Stomach smooth muscle (tissue), 2 donors: Measurements from ENCODE around the gene EFNB2.
A peak's percentile ranks its signal among the peaks of the same experiment; 100 is the strongest.

Experiments
- H3K27ac ChIP-seq: one replicate; pipeline ENCODE4 v1.7.0; 2013; ENCODE audit warnings: mild to moderate bottlenecking, low read length, inconsistent platforms
- H3K27me3 ChIP-seq, 2 donors: one replicate each; pipeline ENCODE4 v1.7.0; 2013; ENCODE audit warnings: low read length in 2 of 2; ENCODE audit not compliant: insufficient read depth in 2 of 2, control insufficient read depth in 1 of 2
- H3K36me3 ChIP-seq, 2 donors: one replicate each; pipeline ENCODE4 v1.7.0; 2013; ENCODE audit warnings: low read length in 2 of 2; ENCODE audit not compliant: control insufficient read depth in 2 of 2, insufficient read depth in 2 of 2
- H3K4me1 ChIP-seq: one replicate; pipeline ENCODE4 v1.7.0; 2013; ENCODE audit warnings: low read length; ENCODE audit not compliant: control insufficient read depth, insufficient read depth
- H3K4me3 ChIP-seq, 2 donors: one replicate each; pipeline ENCODE4 v1.7.0; 2013; ENCODE audit warnings: low read length in 2 of 2
- H3K9ac ChIP-seq, 2 donors: one replicate each; pipeline ENCODE4 v1.7.0; 2013; ENCODE audit warnings: low read length in 2 of 2, mild to moderate bottlenecking in 1 of 2
- H3K9me3 ChIP-seq, 2 donors: one replicate each; pipeline ENCODE4 v1.7.0; 2013; ENCODE audit warnings: low read length in 2 of 2; ENCODE audit not compliant: control insufficient read depth in 2 of 2
- donor health status: healthy.
- donor health status: Pancreatic carcinoma.

EFNB2 gene

DNA sequence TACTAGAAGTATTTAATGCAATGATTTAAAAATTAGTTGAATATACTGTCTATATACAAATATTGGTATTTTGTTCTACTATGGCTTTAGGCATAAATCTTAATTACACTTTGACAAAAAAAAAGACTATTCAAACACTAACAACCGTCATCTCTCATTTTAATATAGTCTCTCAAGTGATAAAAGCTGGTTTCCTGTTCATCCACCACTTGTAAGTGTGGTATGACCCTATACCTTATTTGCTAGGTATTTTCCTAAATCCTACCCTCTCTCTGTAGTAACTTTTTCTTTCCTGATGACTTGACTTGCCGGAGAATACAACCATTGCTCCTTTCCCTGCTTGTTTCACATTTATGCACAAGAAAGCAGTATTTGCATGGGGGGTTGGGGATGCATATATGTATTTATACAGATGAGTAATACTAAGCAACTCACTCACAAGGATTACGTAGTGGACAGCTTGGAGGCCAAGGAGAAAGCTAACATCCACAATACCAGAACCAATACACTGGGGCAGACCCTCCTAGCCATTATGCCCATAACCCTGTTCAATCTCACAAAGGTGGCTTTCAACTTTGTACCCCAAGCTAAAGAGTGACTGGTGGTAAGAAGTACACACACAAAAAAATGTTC is 12.7 kb upstream of the EFNB2 start:
- Histone ChIP-seq H3K4me3 (no peak overlapping the region), H3K9me3 (no peaks in the 10 kb centered on the region), H3K27ac (no peak overlapping the region), H3K36me3 (no peaks in the 10 kb centered on the region), H3K4me1 (no peaks in the 10 kb centered on the region), H3K27me3 (no peaks in the 10 kb centered on the region), H3K9ac (no peak overlapping the region)

DNA sequence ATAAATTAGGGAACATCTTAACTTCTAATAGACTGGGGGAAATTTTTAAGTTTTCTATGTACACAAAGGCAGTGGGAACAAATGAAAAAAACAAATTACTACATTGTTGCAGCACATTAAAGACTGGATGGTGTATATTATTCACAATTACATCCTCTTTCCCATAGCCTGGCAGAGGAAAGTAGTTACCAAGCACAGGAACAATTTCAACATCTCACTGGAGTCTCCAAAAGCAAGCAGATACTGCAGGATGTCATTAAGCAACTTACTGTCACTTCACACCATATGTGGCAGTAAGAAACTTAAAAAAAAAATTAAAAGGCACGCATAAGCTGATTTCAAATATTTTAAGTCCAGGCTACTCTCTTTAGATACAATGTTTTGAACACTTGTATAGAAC is 6.4 kb upstream of the EFNB2 start:
- Histone ChIP-seq H3K4me3 (no peak overlapping the region), H3K36me3 (peaks cover 0 to 8% of the 10 kb centered on the region in 2 donors), H3K4me1 (no peaks in the 10 kb centered on the region), H3K27me3 (no peaks in the 10 kb centered on the region), H3K9ac (no peak overlapping the region), H3K27ac (no peak overlapping the region), H3K9me3 (no peaks in the 10 kb centered on the region)

DNA sequence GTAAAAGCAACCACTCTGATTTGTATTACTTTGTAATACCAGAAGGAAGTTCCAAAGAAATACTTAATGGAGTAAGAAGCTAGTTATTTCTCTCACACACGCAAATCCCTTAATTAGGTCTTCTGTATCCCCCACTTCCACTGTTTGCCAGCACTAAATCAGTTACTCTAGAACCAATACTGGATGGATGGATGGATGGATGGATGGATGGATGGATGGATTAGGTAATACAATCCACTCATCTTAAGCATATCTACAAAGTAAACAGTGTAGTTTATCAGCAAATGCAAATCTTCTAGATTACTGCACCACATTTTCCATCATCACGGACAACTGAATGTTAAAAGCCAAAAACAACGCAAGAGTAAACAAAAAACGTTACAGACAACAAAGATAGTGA is 5.2 kb upstream of the EFNB2 start:
- Histone ChIP-seq H3K9ac (no peak overlapping the region), H3K9me3 (no peaks in the 10 kb centered on the region), H3K27ac (no peak overlapping the region), H3K36me3 (peaks cover 0 to 8% of the 10 kb centered on the region in 2 donors), H3K27me3 (no peaks in the 10 kb centered on the region), H3K4me1 (no peaks in the 10 kb centered on the region), H3K4me3 (no peak overlapping the region)

DNA sequence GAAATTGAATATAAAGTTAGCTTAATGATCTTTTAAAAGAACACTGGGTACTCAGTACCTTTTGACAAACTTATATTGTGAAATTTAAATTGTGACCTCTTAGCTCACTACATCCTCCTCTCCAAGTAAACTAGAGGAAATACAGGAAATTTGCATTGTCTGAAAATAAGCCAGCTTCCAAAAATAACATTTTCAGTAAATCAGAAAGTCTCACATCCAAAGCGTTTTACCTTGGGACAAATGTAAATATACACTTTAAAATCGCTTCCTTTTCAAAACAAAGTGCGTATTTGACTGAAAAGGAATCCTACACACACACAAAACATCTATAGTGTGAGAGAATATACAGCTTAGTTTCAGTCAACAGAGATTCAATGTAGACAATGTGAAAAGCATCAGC is 2.1 kb upstream of the EFNB2 start:
- Histone ChIP-seq H3K4me1 (peaks cover under 1% of the 10 kb centered on the region), H3K36me3 (peaks cover 0 to 8% of the 10 kb centered on the region in 2 donors), H3K9me3 (no peaks in the 10 kb centered on the region), H3K27me3 (no peaks in the 10 kb centered on the region), H3K27ac (no peak overlapping the region), H3K4me3 (no peak overlapping the region), H3K9ac (no peak overlapping the region)

DNA sequence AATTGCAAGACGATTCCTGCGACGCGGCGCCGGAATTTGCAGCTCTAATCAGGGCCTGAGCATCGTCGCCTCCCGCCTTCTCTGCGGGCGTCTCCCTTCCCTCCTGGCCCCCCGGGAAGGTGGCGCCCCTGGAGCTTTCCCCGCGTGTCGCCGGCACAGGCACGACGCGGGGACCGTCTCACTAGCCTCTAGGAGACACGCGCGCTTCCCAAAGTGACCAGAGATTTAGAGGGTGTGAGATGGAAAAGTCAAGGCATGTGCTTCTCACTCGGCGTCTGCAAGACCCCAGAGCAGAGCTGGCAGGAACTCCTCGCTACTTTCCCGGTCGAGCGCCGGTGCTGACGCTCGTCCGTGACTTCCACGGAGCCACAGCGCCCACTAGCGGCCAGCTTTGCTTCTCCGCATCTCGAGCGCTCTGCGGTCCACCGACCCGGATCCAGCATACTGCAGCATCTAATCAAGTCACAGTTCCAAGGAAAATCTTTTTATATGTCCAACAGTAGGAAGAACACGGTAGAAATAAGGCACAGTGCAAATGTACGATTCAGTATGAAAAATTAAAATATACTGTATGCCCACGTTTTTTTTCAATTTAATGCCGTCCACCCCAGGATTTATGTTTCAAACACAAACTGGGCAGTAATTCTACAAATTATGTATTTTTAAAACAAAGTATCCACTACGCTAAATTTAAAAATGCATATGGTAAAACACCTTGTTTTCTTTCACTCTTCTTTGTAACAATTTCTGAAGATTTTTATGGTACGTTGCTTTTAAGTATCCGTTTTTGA is 977 bp upstream of the EFNB2 start:
- Histone ChIP-seq H3K27ac (peak overlapping the region; percentile 47), H3K36me3 (peaks cover 0 to 5% of the 10 kb centered on the region in 2 donors), H3K9me3 (no peaks in the 10 kb centered on the region), H3K27me3 (no peaks in the 10 kb centered on the region), H3K4me3 (peak overlapping the region; percentile 45 to 87), H3K4me1 (peaks cover 2% of the 10 kb centered on the region), H3K9ac (peak overlapping the region in 1 of 2 donors; percentile 26)

DNA sequence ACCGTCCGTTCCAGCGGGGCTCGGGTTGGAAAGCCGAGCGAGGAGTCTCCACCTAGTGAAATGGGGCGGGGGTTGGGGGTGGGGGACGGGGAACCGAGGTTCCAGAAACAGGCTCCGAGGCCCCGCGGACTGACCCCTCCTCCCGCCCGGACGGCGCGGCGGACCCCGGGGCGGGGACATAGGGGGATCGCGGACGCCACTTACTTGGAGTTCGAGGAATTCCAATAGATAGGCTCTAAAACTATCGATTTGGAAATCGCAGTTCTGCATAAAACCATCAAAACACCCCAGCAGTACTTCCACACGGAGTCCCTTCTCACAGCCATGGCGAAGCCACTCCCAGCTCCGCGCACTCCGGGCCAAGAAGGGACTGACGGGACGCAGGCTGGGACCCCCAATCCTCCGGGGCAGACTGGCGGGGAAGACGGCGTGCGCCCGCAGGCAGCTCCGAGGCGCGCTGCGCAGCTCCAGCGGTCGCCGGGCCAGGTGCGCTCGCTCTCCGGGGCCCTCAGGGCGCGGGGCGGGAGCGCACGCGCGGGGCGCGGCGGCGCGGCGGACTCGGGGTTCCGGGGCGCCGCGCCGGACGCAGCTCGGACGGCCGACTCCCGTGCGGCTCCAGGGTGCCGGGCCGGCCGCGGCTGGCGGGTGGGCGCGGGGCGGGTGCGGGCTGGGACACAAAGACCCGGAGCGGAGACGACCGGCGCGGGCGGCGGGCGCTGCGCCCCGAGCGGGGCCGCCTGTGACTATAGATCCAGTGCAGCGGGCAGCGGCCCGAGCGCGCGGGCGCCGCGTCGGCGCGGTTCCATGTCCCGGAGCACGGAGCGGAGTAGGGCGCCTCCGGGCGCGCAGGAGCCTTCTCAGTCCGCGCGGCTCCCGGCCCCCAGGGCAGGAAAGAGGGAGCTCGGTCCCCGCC is 567 bp downstream of the EFNB2 start:
- Histone ChIP-seq H3K4me3 (peak overlapping the region; percentile 81 to 87), H3K27me3 (no peaks in the 10 kb centered on the region), H3K9me3 (no peaks in the 10 kb centered on the region), H3K27ac (peak overlapping the region; percentile 83), H3K4me1 (peaks cover 8% of the 10 kb centered on the region), H3K9ac (peak overlapping the region; percentile 82 to 91), H3K36me3 (no peaks in the 10 kb centered on the region)

DNA sequence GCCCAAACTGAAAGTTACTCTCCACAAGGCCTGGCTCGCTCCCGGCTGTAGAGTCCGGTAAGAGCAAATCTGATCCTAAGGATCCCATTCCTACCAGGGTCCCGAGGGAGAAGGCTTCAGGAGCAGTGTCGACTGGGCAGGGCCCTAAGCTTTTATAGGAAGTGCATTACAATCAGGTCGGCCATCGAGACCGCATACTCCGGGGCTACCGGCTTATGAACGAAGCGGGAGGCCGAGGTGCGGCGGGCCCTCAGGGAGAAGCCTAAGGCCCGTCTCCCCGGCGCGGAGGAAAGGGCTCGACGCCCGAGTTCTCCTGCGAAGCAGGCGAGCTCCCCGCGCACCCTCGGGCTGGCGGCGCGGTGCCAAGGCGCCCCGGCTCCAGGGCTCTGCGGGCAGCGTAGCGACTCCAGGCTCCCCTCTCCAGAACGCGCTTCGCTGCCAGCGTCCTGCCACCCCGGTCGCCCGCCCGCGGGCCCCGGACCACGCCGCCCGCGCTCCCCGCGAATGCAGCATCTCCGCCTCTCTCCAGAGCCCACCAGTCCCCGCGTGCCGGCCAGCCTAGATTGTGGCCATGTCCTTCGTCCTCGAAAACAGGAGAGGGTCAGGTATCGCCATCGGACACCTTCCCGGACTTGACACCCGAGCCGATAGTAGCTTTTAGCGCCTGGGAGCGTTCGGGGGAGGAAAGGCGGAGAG is 1.4 kb downstream of the EFNB2 start:
- no peaks in the 10 kb centered on the region for H3K27me3 ChIP-seq
- peak overlapping the region; percentile 83 for H3K27ac ChIP-seq
- H3K4me3 ChIP-seq: peak overlapping the region; percentile 81 to 87
- no peaks in the 10 kb centered on the region for H3K9me3 ChIP-seq
- peak overlapping the region; percentile 82 to 91 for H3K9ac ChIP-seq
- peaks cover 15% of the 10 kb centered on the region for H3K4me1 ChIP-seq
- H3K36me3 ChIP-seq: no peaks in the 10 kb centered on the region

DNA sequence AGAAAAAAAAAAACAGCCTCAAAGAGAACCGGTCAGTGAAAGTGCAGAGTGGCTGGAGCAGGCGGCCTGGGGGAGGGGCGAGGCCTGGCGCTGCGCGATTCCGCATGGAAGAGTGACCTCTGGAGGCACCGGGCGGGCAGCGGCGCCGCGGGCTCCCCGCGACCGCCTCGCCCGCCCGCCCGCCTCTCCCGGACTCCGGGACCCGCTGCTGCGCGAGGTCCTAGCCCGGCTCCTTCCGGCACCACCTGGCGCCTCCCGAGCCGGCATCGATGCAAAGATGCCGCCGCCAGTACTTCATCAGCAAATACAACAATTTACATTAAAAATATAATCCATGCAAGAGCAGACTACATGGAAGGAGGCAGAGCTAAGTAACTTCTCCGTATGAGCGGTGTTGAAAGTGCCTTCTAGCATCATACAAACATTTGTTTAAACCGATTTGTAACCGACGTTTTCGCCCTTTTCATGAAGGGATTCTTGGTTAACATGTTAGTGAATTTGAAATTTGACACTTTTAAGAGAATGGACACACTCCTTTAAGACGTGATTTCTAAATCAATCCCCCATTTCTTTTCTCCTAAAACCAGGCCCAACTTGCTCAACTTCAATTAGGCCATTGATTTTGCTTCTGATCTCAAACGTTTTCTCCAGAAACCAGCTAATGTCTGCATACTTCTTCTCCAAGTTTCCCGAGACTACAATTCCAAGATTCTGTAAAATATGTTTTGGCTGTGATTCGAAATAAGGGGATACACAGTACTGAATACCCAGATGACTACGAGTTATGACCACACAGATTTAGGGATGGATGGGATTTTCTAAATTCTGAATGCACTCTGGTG is 2.1 kb downstream of the EFNB2 start:
- Histone ChIP-seq H3K27me3 (no peaks in the 10 kb centered on the region), H3K9ac (peak overlapping the region; percentile 82 to 91), H3K27ac (peak overlapping the region; percentile 89), H3K9me3 (no peaks in the 10 kb centered on the region), H3K4me3 (peak overlapping the region; percentile 81 to 87), H3K36me3 (no peaks in the 10 kb centered on the region), H3K4me1 (peaks cover 19% of the 10 kb centered on the region)

DNA sequence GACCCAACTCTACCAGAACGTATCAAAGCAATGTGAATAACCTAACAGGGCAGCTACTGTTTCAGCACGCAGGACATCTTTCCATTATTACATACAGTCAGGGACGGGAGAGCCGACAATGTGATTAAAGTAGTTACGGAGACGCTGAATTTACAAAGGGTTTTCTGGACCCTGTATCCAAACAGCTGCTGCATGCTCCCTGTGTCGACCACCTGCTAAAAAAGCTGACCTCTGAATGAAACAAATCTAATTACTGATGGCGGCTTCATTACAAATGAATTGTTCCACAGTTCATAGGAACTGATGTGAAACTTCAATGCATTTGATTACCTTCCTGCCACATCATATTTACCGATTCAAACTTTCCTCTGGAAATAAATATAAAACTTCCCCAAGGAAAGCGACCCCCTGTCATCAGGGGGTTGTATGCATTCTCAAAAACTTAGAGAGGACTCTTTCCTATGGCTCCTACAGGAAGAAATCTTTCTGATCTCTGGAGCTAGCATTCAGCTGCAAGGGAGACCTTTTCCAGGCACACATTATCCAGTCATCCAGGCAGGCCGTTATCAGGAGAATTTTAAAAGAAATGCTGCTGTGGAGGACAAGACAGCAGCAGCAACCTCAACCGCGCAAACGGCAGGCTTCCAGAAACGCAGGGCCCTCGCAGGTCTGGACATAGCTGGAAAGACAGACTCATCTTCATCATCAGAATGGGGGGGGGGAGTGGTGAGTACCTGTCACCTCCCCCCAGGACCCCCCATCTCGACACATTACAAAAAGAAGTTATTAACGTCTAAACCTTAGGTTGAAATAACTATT is 3.1 kb downstream of the EFNB2 start:
- H3K27ac ChIP-seq: peak overlapping the region; percentile 89
- peak overlapping the region; percentile 81 to 87 for H3K4me3 ChIP-seq
- peaks cover 19% of the 10 kb centered on the region for H3K4me1 ChIP-seq
- no peaks in the 10 kb centered on the region for H3K9me3 ChIP-seq
- no peaks in the 10 kb centered on the region for H3K36me3 ChIP-seq
- peak overlapping the region; percentile 81 to 82 for H3K9ac ChIP-seq
- H3K27me3 ChIP-seq: no peaks in the 10 kb centered on the region
